Measurements from ENCODE around the gene CRYGD.
"Not testable (repeated sequence)": the region's sequence is repeated elsewhere in the genome, so short reads cannot be mapped to it uniquely, and the experiment has no call there.

CRYGD gene

DNA sequence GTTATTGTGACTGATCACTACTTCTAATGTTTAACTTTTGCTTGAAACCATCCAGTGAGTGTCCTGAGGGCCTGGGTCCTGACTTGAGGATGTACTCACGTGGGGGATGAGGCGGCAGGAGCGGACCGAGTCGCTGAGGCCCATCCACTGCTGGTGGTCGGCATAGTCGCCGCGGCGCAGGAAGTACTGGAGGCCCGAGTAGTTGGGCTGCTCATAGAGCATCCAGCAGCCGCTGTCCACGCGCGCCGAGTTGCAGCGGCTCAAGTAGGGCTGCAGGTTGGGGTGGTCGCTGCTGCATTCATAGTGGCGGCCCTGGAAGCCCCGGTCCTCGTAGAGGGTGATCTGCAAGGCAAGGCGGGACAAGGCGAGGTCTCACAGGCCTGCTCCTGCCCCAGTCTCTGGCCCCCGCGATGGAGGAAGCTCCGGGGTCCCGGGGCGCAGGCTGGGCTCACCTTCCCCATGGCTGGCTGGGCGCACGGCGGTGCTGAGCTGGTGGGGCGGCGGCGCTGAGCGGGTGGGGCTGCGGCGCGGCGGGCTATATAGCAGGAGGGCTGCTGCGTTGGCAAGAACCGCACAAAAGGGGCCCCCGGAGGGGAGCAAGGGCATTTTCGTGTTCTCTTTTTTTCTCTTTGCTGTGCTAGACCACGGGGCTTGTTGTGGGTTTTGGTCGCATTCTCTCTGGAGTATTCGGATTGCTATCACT is at the start of gene CRYGD:
TSS of gene CRYGD (minus strand) at position 512 of the 703 bp plus-strand sequence. CDS start at position 461, 51 bp downstream.
- not testable (repeated sequence) for DNase-seq (ENCODE audit: low spot score)

DNA sequence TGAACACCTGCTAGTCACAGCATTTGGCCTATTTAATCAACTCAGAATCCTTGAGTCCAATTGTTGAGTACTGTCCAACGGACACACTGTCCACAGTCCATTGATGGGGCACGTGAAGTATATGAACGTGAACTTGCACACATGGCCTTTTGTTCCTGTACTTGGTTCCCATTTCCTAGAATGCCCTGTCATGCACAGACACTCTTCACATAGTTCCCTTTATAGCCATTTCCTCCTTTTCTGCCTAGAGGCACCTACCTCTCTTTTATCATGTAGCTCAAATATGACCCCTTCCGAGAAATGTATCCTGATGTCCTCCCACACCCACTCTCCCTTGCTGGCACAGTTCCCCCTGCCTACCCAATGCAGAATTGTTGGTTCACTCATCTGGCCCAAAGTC is 47.8 kb upstream of the CRYGD start:
- no peak for DNase-seq (ENCODE audit: low spot score)

DNA sequence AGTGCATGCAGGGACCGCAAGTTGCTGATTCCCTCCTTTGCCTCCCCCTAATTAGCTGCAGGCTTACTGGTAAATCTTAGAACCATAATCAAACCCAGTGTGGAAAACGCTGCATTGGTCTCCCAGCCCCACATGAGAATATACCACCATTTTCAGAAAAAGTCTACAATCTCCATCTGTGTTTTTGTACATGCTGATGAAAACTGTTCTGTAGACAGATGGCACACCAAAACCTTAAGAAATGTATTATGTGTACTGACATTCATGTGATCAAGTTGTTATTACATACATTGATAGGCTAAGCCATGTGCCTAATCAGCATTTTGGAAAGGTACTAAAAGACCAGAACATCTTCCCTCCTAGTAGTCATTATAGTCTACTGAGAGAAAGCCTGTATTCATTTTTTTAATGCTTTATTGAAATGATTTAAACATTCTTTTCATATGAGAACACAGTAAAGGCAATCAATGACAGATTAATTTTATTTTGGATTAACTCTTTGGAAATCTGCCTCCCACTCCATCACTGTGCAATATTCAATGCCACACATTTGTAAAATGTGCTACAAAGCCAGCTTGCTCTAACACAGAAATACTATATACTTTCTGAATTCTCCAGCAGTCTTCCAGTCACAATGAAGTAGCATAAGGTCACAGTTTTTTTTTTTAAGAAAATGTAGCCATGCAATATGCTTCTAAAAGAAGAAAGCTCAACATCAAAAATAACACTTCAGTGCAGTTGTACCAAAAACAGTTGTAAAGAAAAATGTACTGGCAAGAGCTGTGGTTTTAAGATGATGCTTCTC is 40.8 kb upstream of the CRYGD start:
- DNase-seq (ENCODE audit: low spot score) = no peak

DNA sequence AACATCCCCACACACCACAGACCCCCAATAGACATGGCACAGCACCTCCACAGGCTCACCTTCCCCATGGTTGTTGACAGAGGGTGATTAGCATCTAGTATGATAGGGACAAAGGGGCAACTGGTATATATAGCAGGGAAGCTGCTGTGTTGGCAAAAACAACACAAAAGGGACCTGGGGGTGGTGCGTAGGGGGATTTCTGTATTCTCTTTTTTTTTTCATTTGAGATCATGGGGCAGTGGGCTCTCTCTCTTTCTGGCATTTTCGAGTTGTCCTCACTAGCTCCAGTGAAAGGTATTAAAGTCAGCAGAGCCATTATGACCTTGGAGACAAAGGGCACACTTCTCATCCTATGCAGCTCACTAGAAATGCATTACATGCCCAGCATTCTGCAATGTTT is 39.2 kb upstream of the CRYGD start, which contains the start of gene CRYGA:
TSS of gene CRYGA (minus strand) at position 101 of the 400 bp plus-strand sequence. CDS start at position 68, 33 bp downstream.
- DNase-seq (ENCODE audit: low spot score) = no peak

DNA sequence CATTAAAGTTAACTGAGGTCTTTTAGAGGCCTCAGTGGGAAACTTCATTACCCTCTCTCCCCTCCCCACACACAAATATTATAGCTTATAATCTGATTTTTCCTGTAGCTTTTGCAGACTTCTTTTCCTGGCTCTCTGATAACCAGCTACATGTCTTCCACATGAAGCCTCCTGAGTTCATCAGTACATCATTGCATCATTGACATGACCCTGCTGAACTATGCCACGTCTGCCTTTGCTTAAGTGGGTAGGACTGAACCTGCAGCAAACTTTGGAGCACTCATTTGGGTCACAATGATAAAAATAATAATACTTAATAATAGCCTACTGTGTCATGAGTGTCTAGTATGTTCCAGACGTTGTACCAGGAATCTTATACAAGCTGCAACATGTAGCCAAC is 32.1 kb upstream of the CRYGD start:
- DNase-seq (ENCODE audit: low spot score) = no peak

DNA sequence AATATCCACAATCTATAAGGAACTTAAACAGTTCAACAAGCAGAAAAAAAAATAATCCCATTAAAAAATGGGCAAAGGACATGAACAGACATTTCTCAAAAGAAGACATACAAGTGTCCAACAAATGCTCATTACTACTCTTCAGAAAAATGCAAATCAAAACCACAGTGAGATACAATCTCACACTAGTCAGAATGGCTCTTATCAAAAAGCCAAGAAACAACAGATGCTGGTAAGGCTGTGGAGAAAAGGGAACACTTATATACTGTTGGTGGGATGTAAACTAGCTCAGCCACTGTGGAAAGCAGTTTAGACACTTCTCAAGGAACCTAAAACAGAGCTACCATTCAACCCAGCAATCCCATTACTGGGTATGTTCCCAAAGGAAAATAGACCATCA is 28.8 kb upstream of the CRYGD start:
- no peak for DNase-seq (ENCODE audit: low spot score)

DNA sequence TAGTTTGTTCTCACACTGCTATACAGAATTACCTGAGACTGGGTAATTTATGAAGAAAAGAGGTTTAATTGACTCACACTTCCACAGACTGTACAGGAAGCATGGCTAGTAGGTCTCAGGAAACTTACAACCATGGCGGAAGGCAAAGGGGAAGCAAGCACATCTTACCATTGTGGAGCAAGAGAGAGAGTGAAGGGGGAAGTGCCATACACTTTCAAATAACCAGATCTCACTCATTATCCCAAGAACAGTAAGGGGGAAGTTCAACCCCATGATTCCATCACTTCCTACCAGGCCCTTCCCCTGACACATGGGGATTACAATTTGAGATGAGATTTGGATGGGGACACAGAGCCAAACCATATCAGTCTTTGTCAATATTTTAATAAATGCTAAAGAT is 26.6 kb upstream of the CRYGD start:
- DNase-seq (ENCODE audit: low spot score) = no peak

DNA sequence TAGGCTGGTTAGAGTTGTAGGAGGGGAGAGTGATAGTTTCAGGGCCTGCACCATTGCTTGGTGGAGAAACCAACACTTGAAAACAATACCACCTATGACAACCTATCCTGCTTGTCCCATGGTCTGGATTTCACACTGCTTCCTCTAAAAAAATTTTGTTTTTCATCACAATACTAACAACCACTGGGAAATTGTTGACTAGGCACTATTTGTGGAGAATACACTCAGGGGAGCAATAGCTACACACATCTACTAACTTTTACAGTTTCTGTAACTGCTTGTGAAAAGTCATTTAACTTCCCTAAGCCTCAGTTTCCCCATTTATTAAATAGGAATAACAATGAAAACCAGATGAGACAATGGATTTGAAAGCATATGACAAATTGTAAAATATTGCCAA is 25.8 kb upstream of the CRYGD start:
- DNase-seq (ENCODE audit: low spot score) = no peak

DNA sequence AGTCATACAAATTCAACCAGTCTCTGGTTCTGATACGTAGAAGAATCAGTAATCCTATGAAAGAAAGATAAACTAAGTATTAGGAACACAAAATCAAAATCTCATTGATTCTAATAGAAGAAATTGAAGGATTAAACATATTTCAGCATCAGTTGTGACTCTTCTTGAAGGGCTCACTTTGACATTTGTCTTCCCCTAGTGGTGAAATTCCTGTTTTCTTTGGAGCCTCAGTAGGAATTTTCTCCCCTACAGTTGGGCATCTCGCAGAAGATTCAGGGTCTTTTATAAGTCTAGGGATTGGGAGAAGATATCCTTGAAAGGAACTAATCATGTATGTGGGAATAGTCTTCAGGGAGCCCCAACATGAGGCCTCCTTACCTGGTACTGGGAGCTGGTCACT is 24.5 kb upstream of the CRYGD start:
- no peak for DNase-seq (ENCODE audit: low spot score)

DNA sequence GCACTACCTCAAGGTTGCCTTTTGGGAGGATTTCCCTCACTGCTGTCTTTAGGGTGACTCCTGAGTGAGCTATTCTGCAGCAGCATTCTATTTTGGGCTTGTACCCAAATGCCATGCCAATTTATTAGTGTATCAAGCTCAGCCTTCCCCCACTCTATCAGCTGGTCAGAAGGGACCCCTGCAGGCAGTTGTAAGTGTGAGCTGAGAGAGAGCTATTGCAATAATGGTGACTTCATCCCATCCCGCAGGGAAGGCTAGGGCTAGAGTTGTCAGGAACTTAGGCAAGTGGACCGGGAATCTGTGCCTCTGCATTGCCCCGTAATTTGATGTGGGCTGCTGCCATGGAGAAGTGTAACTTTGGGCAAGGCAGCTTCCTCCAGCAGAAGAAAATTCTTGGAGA is 23.4 kb upstream of the CRYGD start:
- no peak for DNase-seq (ENCODE audit: low spot score)

DNA sequence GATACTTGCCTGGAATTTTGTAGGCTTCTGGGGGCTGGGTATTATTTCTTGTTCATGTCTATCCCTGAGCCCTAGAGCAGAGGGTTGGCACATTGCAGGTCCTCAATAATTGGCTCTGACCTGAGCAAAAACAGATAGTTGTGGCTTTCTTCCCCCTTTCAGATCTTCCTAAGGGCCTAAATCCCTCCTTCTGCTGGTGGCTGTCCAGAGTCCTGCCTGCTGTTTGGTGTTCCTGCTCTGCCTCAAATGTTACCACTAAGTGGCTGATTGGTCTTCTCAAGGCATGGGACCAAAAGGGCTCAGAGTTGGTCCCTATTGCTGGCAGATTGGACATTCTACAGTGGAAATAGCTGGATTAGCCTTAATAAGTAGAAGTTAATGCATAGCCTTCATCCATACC is 22.7 kb upstream of the CRYGD start:
- no peak for DNase-seq (ENCODE audit: low spot score)

DNA sequence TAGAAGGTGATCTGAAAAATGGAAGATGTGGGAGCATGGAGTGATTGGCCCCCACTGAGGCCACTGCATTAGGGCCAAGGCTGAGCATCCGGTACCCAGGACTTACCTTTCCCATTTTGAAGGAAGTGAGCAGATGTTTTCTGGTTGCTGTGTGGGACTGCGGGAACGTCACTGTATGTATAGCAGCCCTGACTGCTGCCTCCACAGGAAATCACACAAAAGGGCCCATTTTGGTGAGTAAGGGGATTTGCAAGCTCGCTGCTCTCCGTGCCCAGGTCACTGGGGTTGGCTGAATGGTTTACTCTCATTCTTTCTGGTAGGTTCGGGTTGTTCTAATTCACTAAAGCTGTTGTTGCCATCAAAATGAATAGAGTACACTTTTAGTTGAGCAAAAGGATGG is 21.7 kb upstream of the CRYGD start, which contains the start of gene CRYGB:
TSS of gene CRYGB (minus strand) at position 153 of the 400 bp plus-strand sequence. CDS start at position 115, 38 bp downstream.
- DNase-seq (ENCODE audit: low spot score) = no peak

DNA sequence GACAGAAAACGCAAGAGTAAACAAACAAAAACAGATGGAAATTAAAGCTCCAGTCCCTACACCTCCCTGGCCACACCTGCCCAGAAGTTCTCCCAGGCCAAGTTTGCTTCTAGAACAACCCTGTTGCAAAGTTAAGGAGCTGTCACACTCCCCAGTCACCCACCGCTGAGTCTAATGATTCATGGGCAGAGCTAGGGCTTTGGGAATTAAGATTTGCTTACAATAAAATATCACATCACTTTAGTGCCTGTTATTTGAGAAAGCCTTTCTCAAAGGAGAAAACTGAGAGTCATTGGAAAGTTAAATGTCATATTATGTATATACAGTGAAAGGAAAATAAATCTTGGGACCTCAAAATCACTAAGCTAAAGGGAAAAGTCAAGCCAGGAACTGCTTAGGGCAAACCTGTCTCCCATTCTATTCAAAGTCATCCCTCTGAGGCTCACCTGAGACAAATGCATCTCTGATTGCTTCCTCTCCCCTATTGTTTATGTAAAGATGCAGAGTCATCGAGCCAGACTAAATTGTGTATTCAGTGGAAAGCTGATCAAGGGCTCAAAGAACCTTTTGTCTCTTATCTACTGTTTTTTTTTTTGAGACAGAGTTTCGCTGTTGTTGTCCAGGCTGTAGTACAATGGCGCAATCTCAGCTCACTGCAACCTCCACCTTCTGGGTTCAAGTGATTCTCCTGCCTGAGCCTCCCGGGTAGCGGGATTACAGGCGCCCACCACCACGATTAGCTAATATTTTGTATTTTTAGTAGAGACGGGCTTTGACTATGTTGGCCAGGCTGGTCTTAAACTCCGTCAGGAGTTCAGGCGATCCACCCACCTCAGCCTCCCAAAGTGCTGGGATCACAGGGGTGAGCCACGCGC is 18.8 kb upstream of the CRYGD start:
- DNase-seq (ENCODE audit: low spot score) = no peak

DNA sequence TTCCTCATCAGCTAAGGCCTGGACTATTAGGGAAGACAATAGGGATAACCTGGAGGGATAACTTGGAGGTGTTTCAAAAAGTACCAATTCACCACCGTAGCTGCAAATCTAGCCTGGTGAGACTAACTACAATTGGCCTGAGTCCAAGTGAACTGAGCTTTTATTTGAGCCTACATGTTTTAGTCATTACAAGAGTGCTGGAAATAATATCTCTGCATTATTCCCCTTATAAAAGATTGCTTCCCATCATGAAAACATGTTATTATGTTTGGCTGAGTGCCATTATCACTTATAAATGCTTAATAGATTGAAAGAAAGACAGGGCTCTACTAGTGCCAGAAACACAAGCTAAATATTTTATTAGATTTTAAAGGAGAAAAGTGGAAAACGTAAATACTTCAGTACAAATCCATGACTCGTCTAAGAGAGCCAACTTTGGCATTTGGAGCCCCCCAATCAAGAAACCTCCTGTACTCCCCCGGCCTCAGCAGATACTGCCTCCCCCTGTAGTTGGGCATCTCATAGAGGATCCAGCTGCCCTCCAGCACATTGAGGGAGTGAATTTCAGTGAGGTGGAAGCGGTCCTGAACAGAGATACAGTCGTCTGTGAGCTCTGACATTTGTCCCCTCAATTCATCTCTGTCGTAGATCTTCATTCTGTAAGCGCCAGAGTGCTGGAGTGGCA is 18.1 kb upstream of the CRYGD start:
- no peak for DNase-seq (ENCODE audit: low spot score)

DNA sequence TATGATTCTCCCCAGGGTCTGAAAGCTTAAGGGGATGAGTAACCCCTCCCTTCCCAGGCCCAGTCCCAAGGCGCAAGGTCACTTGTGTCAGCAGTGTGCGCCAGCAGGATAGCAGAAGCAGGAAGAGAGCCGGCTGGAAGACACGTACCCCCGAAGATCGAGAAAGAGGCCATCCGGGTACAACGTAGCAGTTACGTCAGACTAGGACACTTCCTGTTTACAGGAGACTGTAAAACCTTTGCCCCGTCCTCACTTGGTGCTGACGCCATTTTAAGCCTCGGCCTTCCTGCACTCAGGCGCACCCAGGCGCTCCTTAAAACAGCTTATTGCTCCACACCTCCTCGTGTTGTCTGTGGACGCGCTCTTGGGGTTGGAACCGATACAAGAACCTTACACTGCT is 15.1 kb upstream of the CRYGD start:
- no peak for DNase-seq (ENCODE audit: low spot score)

DNA sequence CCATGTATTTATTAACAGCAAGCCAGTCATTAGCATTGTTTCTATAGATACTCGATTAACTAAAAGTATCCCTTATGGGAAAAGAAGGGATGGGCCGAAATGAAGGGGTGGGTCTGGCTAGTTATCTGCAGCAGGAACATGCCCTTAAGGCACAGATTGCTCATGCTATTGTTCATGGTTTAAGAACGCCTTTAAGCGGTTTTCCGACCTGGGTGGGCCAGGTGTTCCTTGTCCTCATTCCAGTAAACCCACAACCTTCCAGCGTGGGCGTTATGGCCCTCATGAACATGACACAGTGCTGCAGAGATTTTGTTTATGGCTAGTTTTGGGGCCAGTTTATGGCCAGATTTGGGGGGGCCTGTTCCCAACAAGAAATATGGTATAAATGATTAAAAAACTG is 14.0 kb upstream of the CRYGD start:
- not testable (repeated sequence) for DNase-seq (ENCODE audit: low spot score)

DNA sequence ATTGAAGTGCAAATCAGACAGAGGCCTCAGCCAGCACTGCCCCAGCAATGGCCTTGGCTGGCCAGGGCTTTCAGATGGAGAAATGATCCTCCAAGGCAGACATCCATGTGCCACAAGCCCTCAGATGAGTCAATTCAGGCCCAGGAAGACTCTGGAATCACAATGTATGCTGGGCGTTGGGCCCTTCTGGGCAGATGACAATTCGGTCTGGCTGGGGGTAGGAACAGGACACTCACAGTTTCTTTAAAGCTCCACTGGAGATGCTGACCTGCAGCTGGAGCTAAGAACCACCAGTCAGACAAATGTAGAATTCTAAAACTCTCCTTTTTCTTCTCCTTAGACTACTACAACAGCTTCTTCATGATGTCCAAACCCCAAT is 12.4 kb upstream of the CRYGD start:
- no peak for DNase-seq (ENCODE audit: low spot score)

DNA sequence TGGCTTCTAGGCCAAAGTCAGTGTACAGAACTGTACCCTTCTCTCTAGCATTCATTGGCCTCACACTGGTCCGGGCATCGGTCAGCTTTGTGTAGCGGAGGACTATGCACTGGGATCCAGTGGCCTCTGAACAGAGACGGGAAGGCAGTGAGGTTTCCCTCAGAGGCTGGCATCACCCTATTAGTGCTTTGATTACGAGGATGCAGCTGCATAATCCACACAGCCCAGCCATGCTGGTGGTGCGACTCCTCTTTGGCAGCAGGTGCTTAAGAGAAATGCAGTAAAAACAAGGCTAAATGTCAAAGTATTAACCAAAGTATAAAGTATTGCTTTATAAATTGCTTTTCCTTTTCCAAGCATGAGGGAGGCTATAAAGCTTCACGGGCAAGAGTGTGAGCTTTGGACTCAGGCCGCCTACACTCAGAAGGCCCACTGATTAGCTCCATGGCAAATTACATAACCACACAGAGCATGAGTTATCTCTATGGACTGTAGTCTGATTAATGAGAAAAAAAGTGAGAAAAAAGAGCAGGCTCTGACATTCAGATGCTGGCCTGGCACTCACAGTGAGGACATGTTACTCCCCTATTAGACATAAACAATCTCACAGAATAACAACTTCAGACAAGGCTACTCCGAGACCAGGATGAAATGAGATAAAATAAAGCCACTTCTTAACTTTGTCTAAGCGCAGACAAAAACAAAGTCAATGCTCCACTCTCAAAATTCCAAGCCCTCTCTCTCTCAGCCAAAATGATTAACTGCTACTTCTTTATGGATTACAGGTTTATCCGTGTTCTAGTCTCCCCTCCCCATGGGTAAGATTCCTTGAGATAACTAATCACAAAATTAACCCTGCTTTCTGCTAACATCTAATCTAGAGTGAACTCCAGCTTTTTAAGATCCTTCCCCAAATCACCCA is 11.7 kb upstream of the CRYGD start:
- DNase-seq (ENCODE audit: low spot score) = no peak

DNA sequence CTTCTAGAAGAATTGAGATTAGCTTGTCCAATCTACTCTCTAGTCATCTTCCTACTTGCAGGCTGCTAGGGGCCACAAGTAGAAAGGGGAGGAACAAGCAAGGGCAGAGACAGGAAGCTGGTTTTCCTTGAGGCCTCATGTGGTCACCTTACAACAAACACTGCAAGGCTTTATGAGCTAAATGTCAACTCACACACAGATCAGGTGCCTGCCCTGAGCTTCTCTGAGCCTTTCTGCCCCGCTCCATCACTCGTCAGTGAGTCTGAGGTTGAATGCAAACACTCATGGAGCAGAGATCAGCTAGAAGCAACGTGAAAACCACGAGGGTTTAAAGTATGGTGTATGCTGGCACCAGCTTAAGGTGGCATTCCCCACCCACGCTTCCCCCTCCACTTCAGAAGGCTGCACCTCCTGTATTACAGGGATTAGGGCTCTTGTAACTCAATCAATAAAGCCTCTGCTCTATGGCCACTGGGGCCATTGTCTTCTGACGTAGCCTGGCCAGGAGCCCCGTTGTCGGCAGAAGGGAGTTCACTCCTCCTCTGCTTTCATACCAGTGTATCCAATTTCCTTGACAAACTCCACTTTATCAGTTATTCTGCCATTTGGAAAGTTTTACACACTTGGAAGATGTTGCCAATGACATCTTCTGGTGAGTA is 10.7 kb upstream of the CRYGD start:
- no peak for DNase-seq (ENCODE audit: low spot score)

DNA sequence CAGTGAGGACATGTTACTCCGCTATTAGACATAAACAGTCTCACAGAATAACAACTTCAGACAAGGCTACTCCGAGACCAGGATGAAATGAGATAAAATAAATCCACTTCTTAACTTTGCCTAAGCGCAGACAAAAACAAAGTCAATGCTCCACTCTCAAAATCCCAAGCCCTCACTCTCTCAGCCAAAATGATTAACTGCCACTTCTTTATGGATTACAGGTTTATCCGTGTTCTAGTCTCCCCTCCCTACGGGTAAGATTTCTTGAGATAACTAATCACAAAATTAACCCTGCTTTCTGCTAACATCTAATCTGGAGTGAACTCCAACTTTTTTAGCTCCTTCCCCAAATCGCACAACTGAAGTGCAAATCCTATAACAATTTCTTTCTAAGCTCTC is 6.4 kb upstream of the CRYGD start:
- no peak for DNase-seq (ENCODE audit: low spot score)

Measured in AG20443 (cell line).